ENCODE results near the gene FOSL1. TPM values are rescaled to one million over a fixed set of nuclear protein-coding genes. Genes with fewer than 3 reads are reported as not detected.

Gene FOSL1
- total RNA-seq, 1 experiment from 2014 or later = 2.7 TPM

DNA sequence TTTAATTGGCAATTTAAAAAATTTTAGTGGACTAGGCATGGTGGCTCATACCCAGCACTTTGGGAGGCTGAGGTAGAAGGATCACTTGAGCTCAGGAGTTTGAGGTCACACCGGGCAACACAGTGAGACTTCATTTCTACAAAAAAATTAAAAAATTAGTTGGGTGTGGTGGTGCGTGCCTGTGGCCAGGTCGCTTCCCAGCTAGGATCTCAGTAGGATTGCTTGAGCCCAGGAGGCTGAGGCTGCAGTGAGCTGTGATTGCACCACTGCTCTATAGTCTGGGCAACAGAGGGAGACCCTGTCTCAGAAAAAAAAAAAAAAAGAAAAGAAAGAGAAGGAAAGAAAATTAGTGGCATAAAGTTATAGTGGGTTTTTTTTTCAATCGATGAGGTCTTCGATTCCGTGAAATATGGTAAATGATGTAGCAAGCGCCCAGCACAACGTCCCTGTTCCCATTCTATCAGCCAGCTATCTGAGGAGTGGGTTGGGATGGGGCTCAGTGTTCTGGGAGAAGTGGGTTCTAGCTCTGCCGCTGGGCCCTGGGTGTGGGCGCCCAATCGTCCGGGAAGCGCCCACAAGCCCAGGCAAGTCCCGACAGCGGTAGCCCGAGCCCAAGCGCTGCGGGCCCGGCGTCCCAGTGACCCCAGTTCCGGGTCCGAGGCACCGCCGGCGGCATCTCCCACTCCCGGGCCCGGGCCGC, 1.4 kb downstream of the FOSL1 start:
- peaks cover 29% of the 10 kb centered on the region for H3K4me1 ChIP-seq
- Mint-ChIP-seq H3K9me3 (ENCODE audit: unreplicated experiment) (no peaks in the 10 kb centered on the region), H3K27me3 (ENCODE audit: insufficient read depth, unreplicated experiment) (no peaks in the 10 kb centered on the region), H3K4me1 (ENCODE audit: low read depth, unreplicated experiment) (peaks cover 17% of the 10 kb centered on the region), H3K36me3 (ENCODE audit: insufficient read depth, unreplicated experiment) (peaks cover 19% of the 10 kb centered on the region), H3K27ac (ENCODE audit: unreplicated experiment) (peak overlapping the region; percentile 76), H3K4me3 (ENCODE audit: unreplicated experiment) (peak overlapping the region; percentile 79)
- ChIA-PET POLR2A (interaction anchor here (0.6 to 2.7 kb wide), 2 partner anchors 8 to 38 kb away, joined by 3 to 27 read pairs; partner anchors contain the start of gene CCDC85B), CTCF (interaction anchor here (0.8 to 4.3 kb wide), 5 partner anchors 8 to 39 kb away, joined by 3 to 30 read pairs (median 5); partner anchors contain the start of genes CCDC85B and FIBP)
- DNase-seq = no peak
- BruUV-seq (replicated peaks) = TSS peak; percentile 24
- H3K27me3 ChIP-seq (replicated peaks; ENCODE audit: control insufficient read depth, insufficient read depth, low read length) = no peaks in the 10 kb centered on the region; the same call in 1 of the 2 replicates
- H3K4me3 ChIP-seq (ENCODE audit: low read depth, low read length) = peak overlapping the region; percentile 75
- TF ChIP-seq, protein P1, sequence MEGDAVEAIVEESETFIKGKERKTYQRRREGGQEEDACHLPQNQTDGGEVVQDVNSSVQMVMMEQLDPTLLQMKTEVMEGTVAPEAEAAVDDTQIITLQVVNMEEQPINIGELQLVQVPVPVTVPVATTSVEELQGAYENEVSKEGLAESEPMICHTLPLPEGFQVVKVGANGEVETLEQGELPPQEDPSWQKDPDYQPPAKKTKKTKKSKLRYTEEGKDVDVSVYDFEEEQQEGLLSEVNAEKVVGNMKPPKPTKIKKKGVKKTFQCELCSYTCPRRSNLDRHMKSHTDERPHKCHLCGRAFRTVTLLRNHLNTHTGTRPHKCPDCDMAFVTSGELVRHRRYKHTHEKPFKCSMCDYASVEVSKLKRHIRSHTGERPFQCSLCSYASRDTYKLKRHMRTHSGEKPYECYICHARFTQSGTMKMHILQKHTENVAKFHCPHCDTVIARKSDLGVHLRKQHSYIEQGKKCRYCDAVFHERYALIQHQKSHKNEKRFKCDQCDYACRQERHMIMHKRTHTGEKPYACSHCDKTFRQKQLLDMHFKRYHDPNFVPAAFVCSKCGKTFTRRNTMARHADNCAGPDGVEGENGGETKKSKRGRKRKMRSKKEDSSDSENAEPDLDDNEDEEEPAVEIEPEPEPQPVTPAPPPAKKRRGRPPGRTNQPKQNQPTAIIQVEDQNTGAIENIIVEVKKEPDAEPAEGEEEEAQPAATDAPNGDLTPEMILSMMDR (IDR thresholded peaks at IDR 0.05; ENCODE audit: insufficient read depth in 1 of 2, low read depth in 1 of 2, low read length in 1 of 2, severe bottlenecking in 1 of 2, unreplicated experiment in 1 of 2) = no peak
- no peaks in the 10 kb centered on the region for H3K36me3 ChIP-seq (ENCODE audit: control insufficient read depth, insufficient read depth, low read length)
- intact Hi-C loops (cut with micrococcal nuclease; ENCODE audit: unreplicated experiment) = no loop called here
- H3K9me3 ChIP-seq = no peaks in the 10 kb centered on the region

DNA sequence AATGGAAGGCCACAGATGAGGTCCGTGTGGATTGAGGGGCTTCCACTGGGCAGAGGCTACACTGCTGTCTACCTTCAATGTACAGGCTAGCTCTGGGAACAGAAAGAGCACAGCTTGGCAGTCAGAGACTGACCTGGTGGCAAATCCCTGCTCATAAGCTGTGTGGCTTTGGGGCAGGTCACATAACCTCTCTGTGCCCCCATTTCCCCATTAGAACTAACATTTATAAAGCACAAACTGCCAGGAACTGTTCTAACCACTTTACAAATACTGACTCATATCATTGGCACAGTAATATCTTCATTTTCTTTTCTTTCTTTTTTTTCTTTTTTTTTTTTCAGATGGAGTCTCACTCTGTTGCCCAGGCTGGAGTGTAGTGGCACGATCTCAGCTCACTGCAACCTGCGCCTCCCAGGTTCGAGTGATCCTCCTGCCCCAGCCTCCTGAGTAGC, 3.1 kb downstream of the FOSL1 start:
- H3K4me1 ChIP-seq = peaks cover 11% of the 10 kb centered on the region
- no peak overlapping the region for H3K27ac Mint-ChIP-seq (ENCODE audit: unreplicated experiment)
- ChIA-PET POLR2A (no interaction called here), CTCF (interaction anchor here (0.7 to 1.4 kb wide), 4 partner anchors 9 to 87 kb away, joined by 3 to 19 read pairs (median 6); partner anchors contain the start of gene FIBP)
- no TSS peak for BruUV-seq (replicated peaks)
- peaks cover 27% of the 10 kb centered on the region for H3K36me3 Mint-ChIP-seq (ENCODE audit: insufficient read depth, unreplicated experiment)
- peaks cover 11% of the 10 kb centered on the region for H3K4me1 Mint-ChIP-seq (ENCODE audit: low read depth, unreplicated experiment)
- intact Hi-C loops (cut with micrococcal nuclease; ENCODE audit: unreplicated experiment) = no loop called here
- H3K4me3 Mint-ChIP-seq (ENCODE audit: unreplicated experiment) = no peak overlapping the region
- H3K27me3 Mint-ChIP-seq (ENCODE audit: insufficient read depth, unreplicated experiment) = no peaks in the 10 kb centered on the region
- H3K9me3 ChIP-seq = no peaks in the 10 kb centered on the region
- no peak overlapping the region for H3K4me3 ChIP-seq (ENCODE audit: low read depth, low read length)
- TF ChIP-seq, protein P1 (IDR thresholded peaks at IDR 0.05; ENCODE audit: insufficient read depth in 1 of 2, low read depth in 1 of 2, low read length in 1 of 2, severe bottlenecking in 1 of 2, unreplicated experiment in 1 of 2) = no peak
- no peaks in the 10 kb centered on the region; the same call in 1 of the 2 replicates for H3K27me3 ChIP-seq (replicated peaks; ENCODE audit: control insufficient read depth, insufficient read depth, low read length)
- no peaks in the 10 kb centered on the region for H3K36me3 ChIP-seq (ENCODE audit: control insufficient read depth, insufficient read depth, low read length)
- no peak for DNase-seq
- no peaks in the 10 kb centered on the region for H3K9me3 Mint-ChIP-seq (ENCODE audit: unreplicated experiment)

DNA sequence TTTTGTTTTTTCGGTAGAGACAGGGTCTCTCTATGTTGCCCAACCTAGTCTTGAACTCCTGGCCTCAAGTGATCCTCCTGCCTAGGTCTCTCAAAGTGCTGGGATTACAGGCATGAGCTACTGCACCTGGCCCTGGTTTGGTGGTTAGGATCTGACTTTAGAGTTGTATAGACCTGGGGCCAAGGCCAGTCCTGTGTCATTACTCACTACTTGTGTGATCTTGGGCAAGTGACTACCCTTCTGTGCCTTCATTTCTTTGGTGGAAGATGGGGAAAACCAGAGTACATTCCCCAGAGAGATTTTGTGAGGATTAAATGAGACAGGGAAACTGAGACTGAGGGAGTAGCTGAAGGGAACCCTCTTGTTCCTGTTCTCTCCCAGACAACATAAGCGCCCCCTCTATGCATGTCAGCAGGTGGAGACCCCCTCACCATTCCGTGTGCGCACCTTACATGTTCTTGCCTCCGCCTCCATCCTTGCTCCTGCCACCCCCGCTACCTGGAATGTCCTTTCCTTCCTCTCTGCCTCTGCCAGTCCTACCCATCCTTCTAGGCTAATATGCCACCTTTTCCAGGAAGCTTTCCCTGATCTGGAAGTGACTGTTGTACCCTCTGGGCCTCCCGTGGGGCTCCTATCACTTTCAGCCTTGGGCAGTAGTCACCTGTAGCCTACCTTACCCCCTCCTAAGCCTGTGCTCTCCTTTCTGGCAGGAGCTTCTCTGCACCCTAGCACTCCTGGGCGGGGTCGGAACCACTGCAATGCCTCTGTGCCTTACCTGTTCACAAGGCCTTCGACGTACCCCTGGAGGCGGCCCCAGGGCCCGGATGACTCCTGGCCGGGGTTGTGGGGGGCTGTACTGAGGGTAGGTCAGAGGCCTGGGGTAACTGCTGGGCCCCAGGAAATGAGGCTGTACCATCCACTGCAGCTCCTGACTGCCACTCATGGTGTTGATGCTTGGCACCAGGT, 3.9 kb downstream of the FOSL1 start:
- intact Hi-C loops (cut with micrococcal nuclease; ENCODE audit: unreplicated experiment) = no loop called here
- no peaks in the 10 kb centered on the region for H3K9me3 ChIP-seq
- H3K27me3 Mint-ChIP-seq (ENCODE audit: insufficient read depth, unreplicated experiment) = no peaks in the 10 kb centered on the region
- peaks cover 27% of the 10 kb centered on the region for H3K36me3 Mint-ChIP-seq (ENCODE audit: insufficient read depth, unreplicated experiment)
- no peak overlapping the region for H3K4me3 Mint-ChIP-seq (ENCODE audit: unreplicated experiment)
- no peak overlapping the region for H3K27ac Mint-ChIP-seq (ENCODE audit: unreplicated experiment)
- no peak for DNase-seq
- H3K36me3 ChIP-seq (ENCODE audit: control insufficient read depth, insufficient read depth, low read length) = no peaks in the 10 kb centered on the region
- H3K9me3 Mint-ChIP-seq (ENCODE audit: unreplicated experiment) = no peaks in the 10 kb centered on the region
- ChIA-PET POLR2A (no interaction called here), CTCF (interaction anchor here (0.8 to 1.4 kb wide), 4 partner anchors 8 to 37 kb away, joined by 3 to 19 read pairs (median 3); partner anchors contain the start of gene FIBP)
- peaks cover 14% of the 10 kb centered on the region for H3K4me1 ChIP-seq
- no TSS peak for BruUV-seq (replicated peaks)
- H3K4me1 Mint-ChIP-seq (ENCODE audit: low read depth, unreplicated experiment) = peaks cover 10% of the 10 kb centered on the region
- H3K4me3 ChIP-seq (ENCODE audit: low read depth, low read length) = no peak overlapping the region
- H3K27me3 ChIP-seq (replicated peaks; ENCODE audit: control insufficient read depth, insufficient read depth, low read length) = no peaks in the 10 kb centered on the region; the same call in 1 of the 2 replicates
- TF ChIP-seq, protein P1 (IDR thresholded peaks at IDR 0.05; ENCODE audit: insufficient read depth in 1 of 2, low read depth in 1 of 2, low read length in 1 of 2, severe bottlenecking in 1 of 2, unreplicated experiment in 1 of 2) = no peak

All from Caco-2 (cell line).